NCI-H510A (cell line): ENCODE data around the gene TAC3.
"Not testable (repeated sequence)": the region's sequence is repeated elsewhere in the genome, so short reads cannot be mapped to it uniquely, and the experiment has no call there.

ENCODE experiments used
- DNase-seq: peaks from one replicate; lab custom pipeline; 2025; lab: John Stamatoyannopoulos, UW

The TAC3 gene

DNA sequence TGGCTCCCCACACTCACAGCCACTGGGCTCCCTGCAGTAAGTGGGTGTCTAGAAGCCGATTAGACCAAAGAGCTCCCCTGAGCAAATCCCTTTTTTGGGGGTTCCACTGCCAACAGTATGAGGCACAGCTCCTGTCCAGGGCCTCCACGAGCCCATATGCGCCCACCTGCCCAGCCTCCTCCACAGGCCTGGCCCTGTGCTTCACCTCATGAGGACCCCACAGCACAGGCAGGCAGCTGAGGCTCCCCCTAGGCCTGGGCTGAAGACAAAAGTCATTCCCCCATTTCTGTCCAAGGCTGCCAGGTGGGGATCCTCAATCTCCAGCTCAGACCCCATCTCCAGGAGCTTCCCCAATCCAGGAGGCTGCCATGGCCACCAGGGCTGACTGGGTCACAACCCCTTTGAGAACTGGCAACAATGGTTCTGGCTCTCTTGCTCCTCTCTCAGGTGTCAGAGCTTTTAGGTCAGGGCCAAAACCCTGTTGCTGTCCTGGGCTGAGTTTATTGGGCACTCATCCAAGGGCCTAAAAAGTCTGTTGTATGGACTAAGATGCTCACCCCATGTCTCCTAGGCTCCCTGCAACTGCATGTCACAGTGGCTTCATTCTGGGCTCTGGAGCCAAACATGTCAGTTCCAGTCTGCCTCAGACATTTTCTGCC, 33.6 kb downstream of the TAC3 start:
- DNase-seq: not testable (repeated sequence)

DNA sequence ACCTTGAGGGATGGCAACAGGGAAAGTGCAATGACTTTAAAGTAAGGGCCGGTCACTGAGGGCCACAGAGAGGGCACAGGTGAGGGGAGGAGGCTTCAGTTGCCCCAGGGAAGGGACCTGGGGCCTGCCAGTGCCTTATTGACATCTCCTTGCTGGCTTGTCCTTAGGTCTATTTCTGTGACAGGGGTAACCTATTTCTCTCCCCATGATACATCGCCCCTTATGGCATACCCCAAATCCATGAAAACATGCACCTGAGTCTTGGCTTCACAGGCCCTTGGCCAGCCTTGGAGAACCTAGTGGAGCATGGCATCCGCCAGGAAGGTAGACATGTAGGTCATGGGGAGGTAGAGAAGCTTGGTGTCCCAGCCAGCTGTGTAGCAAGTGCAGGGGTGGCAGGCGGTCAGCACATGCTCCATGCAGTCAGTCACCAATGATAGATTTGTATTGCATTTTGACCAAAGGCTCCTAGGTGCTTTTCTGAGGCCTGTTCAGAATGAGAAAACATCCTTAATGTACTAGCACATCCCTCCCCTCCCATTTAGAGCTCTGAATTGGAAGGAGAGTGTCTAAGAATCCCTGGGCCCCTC, 35.3 kb downstream of the TAC3 start:
- DNase-seq: no peak

DNA sequence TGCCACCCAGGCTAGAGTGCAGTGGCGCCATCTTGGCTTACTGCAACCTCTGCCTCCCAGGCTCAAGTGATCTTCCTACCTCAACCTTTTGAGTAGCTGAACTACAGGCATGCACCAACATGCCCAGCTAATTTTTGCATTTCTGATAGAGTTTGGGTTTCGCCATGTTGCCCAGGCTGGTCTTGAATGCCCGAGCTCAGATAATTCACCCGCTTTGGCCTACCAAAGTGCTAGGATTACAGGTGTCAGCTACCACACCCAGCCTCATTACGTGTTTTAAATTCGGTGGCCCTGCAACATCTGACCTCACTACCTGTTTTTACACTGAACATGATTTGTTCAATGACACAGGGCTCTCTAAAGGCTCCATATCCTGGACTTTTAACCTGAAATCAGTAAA, 36.1 kb downstream of the TAC3 start:
- DNase-seq: no peak

DNA sequence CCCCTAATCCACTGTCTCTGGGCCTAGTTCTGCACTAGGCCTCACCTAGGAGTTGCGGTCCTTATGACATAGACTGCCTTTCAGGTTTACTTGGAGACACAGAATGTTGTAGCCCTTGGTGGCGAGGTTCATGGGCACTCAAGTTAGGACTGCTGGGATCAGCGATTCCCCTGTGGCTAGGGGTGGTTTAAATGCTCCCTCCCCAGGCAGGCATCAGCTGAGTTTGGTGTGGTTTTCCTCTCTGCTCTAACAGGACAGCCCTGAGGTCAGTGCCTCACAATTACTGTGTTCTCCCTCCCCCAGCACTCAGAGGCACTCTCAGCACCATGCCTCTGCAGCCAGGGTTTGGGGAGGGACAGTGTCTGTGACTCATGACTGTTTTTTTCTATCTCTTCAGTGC, 36.7 kb downstream of the TAC3 start:
- DNase-seq: no peak

DNA sequence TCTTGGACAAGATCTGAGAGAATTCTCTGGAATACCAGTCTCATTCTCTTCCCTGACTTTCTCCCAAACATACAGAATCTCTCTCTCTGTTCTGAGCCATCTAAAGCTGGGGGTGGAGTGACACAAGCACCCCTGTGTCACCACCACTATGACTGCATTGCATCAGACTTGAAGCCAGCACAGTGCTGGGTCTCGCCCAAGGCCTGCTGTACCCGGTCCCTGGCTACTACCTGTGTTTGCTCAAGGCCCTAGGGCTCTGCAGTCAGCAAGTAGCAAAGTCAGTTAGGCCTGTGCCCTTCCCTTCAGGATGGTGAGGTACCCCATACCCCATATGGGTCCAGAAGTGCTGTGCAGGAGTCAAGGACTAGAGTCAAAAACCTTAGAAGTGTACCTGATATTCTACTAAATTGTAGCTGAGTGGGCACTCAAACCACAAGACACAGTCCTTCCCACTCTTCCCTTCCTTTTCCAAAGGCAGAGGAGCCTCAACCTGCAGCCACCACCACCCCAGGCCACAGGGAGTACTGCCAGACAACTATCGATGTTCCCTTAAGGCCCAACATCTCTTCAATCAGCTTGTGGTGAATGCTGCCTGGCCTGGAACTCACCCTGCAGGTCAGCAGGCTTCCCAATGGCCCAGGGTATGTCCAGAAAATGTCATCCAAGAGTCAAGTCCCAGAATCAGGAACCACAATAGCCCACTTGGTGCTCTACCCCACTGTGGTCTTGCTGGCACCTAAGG, 37.8 kb downstream of the TAC3 start:
- no peak for DNase-seq

DNA sequence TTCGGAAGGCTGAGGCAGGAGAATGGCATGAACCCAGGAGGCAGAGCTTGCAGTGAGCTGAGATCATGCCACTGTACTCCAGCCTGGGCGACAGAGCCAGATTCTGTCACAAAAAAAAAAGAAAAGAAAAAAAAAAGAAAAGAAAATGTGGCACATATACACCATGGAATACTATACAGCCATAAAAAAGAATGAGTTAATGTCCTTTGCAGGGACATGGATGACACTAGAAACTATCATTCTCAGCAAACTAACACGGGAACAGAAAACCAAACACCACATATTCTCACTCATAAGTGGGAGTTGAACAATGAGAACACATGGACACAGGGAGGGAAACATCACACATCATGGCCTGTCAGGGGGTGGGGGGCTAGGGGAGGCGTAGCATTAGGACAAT, 39.0 kb downstream of the TAC3 start:
- DNase-seq: not testable (repeated sequence)

DNA sequence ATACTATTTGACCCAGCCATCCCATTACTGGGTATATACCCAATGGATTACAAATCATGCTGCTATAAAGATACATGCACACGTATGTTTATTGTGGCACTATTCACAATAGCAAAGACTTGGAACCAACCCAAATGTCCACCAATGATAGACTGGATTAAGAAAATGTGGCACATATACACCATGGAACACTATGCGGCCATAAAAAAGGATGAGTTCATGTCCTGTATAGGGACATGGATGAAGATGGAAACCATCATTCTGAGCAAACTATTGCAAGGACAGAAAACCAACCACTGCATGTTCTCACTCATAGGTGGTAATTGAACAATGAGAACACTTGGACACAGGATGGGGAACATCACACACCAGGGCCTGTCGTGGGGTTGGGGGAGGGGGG, 42.1 kb downstream of the TAC3 start:
- not testable (repeated sequence) for DNase-seq

DNA sequence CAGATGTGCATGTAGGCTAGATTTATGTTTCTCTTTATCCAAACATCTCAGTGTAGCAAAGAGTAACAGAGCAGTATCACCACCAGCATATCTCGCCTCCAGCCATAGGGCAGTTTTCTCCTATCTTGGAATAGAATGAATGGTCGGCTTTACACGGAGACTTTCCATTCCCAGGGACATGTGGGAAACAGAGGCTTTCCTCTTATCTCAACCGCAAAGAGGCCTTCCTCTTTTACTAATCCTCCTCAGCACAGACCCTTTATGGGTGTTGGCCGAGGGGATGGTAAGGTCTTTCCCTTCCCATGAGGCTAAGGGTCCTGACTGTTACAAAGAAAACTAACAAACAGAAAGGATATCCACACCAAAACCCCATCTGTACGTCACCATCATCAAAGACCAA, 47.4 kb downstream of the TAC3 start:
- DNase-seq: not testable (repeated sequence)

DNA sequence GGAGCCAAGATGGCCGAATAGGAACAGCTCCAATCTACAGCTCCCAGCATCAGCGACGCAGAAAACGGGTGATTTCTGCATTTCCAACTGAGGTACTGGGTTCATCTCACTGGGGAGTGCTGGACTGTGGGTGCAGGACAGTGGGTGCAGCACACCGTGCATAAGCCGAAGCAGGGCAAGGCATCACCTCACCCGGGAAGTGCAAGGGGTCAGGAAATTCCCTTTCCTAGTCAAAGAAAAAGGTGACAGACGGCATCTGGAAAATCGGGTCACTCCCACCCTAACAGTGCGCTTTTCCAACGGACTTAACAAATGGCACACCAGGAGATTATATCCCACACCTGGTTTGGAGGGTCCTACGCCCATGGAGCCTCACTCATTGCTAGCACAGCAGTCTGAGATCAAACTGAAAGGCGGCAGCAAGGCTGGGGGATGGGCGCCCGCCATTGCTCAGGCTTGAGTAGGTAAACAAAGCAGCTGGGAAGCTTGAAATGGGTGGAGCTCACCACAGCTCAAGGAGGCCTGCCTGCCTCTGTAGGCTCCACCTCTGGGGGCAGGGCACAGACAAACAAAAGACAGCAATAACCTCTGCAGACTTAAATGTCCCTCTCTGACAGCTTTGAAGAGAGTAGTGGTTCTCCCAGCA, 50.2 kb downstream of the TAC3 start:
- DNase-seq: not testable (repeated sequence)

DNA sequence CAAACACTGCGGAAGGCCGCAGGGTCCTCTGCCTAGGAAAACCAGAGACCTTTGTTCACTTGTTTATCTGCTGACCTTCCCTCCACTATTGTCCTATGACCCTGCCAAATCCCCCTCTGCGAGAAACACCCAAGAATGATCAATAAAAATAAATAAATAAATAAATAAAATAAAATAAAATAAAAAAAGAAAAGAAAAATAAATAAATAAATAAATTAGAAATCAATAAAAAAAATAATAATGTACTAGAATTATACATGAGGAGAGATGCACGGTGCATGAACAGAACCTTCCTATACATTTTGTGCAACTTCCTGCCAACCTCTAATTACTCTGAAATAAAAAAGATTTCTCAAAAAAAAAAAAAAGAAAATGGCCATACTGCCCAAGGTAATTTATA, 51.2 kb downstream of the TAC3 start:
- DNase-seq: not testable (repeated sequence)

DNA sequence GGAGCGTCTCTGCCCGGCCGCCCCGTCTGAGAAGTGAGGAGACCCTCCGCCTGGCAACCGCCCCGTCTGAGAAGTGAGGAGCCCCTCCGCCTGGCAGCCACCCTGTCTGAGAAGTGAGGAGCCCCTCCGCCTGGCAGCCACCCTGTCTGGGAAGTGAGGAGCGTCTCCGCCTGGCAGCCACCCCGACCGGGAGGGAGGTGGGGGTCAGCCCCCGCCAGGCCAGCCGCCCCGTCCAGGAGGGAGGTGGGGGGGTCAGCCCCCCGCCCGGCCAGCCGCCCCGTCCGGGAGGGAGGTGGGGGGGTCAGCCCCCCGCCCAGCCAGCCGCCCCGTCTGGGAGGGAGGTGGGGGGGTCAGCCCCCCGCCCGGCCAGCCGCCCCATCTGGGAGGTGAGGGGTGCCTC, 52.8 kb downstream of the TAC3 start:
- DNase-seq: not testable (repeated sequence)

DNA sequence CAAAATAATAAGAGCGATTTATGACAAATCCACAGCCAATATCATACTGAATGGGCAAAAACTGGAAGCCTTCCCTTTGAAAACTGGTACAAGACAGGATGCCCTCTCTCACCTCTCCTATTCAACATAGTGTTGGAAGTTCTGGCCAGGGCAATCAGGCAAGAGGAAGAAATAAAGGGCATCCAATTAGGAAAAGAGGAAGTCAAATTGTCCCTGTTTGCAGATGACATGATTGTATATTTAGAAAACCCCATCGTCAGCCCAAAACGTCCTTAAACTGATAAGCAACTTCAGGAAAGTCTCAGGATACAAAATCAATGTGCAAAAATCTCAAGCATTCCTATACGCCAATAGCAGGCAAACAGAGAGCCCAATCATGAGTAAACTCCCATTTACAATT, 54.1 kb downstream of the TAC3 start:
- not testable (repeated sequence) for DNase-seq
